ENCODE data around the gene FARP1.
A peak's percentile ranks its signal among the peaks of the same experiment; 100 is the strongest.

The FARP1 gene

DNA sequence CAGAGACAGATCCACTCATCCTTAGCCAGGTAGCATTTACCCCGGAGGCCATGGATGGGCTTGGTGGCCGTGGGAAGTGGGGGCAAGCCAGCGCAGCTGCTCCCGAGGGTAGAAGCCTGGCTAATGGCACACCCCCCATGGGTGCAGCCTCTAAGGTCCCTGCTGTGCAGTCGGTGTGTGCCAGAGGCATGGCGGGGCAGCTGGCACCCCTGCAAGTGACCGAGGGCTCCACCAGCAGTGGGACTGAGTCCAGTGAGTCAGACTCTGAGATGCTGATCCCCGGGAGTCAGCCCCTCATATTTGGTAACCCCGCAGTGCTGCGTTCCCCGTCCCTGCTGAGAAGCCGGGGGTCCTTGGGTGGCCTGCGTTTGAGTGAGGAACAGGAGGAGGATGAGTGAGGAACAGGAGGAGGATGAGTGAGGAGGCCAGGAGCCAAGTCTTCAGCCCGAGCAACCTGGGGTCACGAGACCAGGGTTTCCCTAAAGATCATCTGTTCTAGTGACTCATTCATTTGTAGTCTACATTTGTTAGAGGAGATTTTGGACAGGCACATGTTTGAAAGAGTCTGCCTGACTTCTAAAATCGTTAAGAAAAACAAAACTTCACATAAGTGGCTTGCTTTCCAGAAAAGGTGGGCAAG is 253.3 kb downstream of the FARP1 start:
- H3K4me3 ChIP-seq (ENCODE audit: low read depth, low read length): no peak overlapping the region
- DNase-seq (ENCODE audit: low read depth): no peak
- TF ChIP-seq, protein P1, sequence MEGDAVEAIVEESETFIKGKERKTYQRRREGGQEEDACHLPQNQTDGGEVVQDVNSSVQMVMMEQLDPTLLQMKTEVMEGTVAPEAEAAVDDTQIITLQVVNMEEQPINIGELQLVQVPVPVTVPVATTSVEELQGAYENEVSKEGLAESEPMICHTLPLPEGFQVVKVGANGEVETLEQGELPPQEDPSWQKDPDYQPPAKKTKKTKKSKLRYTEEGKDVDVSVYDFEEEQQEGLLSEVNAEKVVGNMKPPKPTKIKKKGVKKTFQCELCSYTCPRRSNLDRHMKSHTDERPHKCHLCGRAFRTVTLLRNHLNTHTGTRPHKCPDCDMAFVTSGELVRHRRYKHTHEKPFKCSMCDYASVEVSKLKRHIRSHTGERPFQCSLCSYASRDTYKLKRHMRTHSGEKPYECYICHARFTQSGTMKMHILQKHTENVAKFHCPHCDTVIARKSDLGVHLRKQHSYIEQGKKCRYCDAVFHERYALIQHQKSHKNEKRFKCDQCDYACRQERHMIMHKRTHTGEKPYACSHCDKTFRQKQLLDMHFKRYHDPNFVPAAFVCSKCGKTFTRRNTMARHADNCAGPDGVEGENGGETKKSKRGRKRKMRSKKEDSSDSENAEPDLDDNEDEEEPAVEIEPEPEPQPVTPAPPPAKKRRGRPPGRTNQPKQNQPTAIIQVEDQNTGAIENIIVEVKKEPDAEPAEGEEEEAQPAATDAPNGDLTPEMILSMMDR (IDR thresholded peaks at IDR 0.05; ENCODE audit: control insufficient read depth, extremely low read depth, insufficient read depth): no peak

DNA sequence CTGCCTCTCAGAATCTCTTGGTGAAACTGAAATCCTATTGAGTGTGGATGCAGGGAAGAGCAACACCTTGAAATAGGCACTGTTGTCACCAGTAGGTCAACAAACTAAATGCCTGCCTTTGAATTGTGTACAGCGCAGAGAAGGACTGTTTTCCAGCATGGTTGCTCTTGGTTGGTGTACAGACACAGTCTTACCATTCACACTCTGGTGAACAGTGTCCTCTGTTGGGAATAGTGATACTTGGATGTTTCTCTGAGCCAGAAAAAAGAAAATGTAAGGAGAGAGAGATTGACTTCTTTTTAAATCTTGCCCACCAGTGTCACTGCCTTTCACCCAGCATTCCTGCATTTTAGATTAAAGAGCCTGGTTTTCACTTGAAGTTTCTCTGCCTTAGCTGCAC is 254.3 kb downstream of the FARP1 start:
- no peak for DNase-seq (ENCODE audit: low read depth)
- no peak overlapping the region for H3K4me3 ChIP-seq (ENCODE audit: low read depth, low read length)
- TF ChIP-seq, protein P1 (IDR thresholded peaks at IDR 0.05; ENCODE audit: control insufficient read depth, extremely low read depth, insufficient read depth): peak; percentile 39

DNA sequence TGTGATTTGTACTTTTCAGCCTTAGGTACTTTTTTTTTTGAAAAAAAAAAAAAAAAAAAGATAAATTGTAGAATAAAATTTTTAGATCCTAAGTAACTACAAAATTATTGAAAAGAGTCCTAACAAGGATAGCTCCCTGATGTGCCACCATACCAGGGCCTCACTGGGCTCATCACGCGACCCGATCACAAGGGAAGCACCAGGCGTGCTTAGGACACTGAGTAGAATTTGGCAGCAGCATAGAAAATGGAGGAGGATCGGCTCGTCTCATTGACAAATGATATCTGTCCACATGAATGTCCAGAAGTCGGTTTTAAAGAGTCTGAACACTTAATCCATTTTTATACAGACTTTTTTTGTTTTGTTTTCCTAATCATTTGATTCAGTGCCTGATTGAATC is 255.0 kb downstream of the FARP1 start:
- DNase-seq (ENCODE audit: low read depth): no peak
- TF ChIP-seq, protein P1 (IDR thresholded peaks at IDR 0.05; ENCODE audit: control insufficient read depth, extremely low read depth, insufficient read depth): no peak
- H3K4me3 ChIP-seq (ENCODE audit: low read depth, low read length): no peak overlapping the region

DNA sequence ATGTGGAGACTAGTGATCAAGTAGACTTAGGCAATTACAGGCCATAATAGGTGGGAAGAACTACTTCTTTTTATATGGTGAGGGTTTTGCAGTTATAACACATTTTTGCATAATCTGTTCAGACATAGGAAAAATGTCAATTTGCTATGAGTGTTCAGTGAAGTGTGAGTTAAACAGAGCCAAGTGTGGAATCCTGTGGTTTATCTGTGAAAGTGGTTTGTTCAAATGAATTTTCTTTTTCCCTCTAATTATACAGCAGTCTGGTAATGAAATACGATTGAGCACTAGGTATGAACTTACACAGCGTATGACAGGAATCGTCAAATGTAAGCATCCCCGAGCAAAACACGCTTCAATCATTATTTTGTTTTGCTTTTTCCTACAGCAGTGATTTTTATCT is 255.7 kb downstream of the FARP1 start:
- TF ChIP-seq, protein P1 (IDR thresholded peaks at IDR 0.05; ENCODE audit: control insufficient read depth, extremely low read depth, insufficient read depth): no peak
- no peak overlapping the region for H3K4me3 ChIP-seq (ENCODE audit: low read depth, low read length)
- DNase-seq (ENCODE audit: low read depth): no peak

DNA sequence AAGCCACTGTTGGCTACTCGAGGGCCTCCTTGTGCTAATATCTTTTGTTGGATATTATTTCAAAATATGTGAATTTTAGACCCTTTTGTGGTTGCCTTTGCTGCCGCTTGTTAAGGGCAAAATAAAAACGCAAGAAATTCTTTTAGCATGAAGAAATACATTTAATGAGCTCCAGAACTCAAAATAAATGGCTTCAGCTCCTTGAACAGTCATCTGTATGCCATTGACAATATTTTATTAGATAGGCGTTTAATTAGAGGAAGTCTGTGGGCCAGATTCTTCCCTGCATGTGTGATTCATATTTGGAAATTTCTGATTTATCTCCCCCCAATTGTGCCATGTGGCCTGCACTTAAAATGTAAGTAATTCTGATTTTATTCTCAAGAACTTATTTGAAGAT is 256.9 kb downstream of the FARP1 start:
- TF ChIP-seq, protein P1 (IDR thresholded peaks at IDR 0.05; ENCODE audit: control insufficient read depth, extremely low read depth, insufficient read depth): no peak
- no peak for DNase-seq (ENCODE audit: low read depth)
- no peak overlapping the region for H3K4me3 ChIP-seq (ENCODE audit: low read depth, low read length)

DNA sequence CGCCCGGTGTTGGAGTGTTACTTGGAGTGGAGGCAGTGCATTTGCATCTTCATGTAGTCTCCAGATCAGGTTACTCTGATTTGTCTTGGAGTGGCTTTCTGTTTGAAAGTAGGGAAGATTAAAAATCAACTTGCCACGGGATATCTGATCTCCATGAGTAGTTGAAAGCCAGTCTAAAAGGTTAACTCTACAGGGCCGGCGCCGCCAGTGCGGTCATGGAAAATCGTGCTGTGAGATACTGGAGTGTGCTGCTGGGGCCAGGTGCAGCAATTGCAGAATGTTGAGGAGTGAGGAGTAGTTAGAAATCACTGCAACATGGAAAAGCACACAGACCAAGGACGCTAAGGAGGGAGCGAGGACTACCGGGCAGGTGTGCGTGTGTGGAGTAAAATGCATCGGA is 259.0 kb downstream of the FARP1 start:
- H3K4me3 ChIP-seq (ENCODE audit: low read depth, low read length): no peak overlapping the region
- no peak for DNase-seq (ENCODE audit: low read depth)
- TF ChIP-seq, protein P1 (IDR thresholded peaks at IDR 0.05; ENCODE audit: control insufficient read depth, extremely low read depth, insufficient read depth): no peak

DNA sequence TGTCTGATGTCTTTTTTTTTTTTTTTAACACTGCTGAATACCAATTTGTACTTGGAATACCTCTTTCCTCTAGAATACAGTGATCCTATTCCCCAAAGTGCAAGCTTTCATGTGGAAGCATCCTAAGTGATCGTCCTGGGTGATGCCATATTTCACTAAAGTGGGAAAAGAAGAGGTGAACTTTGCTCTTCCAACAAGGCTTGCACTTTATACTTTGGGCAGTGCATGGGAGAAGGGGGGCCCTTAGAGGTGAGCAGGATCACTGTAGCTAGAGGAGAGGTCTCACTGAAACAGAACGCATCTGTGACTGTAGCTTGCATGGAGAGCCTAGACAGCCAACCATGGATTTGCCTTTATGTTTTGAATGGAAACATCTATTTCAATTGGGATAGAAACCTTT is 260.2 kb downstream of the FARP1 start:
- DNase-seq (ENCODE audit: low read depth): no peak
- no peak overlapping the region for H3K4me3 ChIP-seq (ENCODE audit: low read depth, low read length)
- TF ChIP-seq, protein P1 (IDR thresholded peaks at IDR 0.05; ENCODE audit: control insufficient read depth, extremely low read depth, insufficient read depth): no peak

Data from LNCaP clone FGC (cell line).